ENCODE results near the gene TOR1A.

Gene TOR1A

DNA sequence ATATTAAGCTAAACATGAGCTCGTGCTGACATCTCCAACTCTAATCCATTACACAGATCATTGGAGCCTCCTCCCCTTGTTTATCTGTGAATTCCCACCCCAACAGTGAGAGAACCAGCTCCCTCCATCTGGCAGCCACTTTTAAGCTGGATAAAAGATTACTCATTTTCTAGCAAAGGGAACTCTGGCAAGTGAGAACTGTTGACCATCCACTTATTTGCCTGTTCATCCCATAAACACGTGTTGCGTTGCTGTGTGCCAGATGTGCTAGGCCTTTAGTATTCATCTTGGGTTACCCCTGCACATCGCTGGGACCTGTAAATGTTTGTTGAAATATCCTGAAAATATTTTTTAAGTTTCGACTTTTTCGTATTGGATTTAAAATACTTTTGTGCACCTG, 2.4 kb upstream of the TOR1A start:
- TF ChIP-seq, protein P1, sequence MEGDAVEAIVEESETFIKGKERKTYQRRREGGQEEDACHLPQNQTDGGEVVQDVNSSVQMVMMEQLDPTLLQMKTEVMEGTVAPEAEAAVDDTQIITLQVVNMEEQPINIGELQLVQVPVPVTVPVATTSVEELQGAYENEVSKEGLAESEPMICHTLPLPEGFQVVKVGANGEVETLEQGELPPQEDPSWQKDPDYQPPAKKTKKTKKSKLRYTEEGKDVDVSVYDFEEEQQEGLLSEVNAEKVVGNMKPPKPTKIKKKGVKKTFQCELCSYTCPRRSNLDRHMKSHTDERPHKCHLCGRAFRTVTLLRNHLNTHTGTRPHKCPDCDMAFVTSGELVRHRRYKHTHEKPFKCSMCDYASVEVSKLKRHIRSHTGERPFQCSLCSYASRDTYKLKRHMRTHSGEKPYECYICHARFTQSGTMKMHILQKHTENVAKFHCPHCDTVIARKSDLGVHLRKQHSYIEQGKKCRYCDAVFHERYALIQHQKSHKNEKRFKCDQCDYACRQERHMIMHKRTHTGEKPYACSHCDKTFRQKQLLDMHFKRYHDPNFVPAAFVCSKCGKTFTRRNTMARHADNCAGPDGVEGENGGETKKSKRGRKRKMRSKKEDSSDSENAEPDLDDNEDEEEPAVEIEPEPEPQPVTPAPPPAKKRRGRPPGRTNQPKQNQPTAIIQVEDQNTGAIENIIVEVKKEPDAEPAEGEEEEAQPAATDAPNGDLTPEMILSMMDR (IDR thresholded peaks at IDR 0.05; ENCODE audit: borderline replicate concordance, control extremely low read depth, extremely low read depth, insufficient read depth, missing control alignments): no peak
- DNase-seq (ENCODE audit: low spot score): no peak
- in situ Hi-C loops (cut with MboI; ENCODE audit: low sequenced_read_pairs, unreplicated experiment): no loop called here

DNA sequence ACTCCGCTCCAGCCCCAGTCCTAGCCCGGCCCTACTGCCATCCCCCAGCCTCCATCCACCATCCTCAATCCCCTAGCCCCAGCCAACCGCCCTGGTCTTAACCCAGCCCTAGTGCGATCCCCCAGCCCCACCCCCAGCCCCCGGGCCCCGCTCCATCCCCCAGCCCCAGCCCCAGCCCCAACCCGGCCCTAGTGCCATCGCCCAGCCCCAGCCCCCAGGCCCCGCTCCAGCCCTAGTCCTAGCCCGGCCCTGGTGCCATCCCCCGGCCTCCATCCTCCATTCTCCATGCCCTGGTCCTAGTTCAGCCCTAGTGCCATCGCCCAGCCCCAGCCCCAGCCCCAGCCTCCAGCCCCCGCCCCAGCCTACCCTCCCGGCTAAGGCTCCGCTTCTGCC, 398 bp downstream of the TOR1A start:
- in situ Hi-C loops (cut with MboI; ENCODE audit: low sequenced_read_pairs, unreplicated experiment): no loop called here
- no peak for DNase-seq (ENCODE audit: low spot score)
- TF ChIP-seq, protein P1 (IDR thresholded peaks at IDR 0.05; ENCODE audit: borderline replicate concordance, control extremely low read depth, extremely low read depth, insufficient read depth, missing control alignments): no peak

DNA sequence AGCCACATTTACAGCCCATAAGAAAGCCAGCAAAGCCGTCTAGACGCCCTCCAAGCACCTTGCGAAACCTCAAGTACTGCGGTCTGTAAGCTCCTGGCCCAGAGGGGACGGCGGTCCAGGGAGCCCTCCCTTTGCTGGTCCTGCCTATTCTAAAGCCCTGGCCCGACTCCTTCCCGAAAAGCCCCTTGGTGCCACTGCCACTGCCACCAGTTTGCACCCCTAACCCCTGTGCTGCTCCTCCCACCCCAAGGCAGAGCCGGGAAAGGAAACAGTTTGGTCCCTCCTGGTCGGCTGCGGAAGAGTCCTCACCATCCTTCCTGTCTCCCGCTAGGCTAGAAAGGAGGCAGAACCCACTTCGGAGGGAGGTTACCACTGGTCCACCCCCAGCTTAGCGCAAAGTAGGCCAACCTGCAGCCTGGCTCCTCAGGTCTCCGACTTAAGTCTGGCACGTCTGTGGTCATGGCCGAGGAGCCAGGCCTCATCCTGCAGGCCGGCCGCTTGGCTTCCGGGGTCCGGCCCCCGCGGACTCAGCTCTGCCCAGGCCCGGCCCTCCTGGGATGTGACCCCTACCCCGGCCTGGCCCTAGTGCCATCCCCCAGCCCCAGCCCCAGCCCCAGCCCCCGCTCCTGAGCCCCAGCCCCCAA, 916 bp downstream of the TOR1A start:
- TF ChIP-seq, protein P1 (IDR thresholded peaks at IDR 0.05; ENCODE audit: borderline replicate concordance, control extremely low read depth, extremely low read depth, insufficient read depth, missing control alignments): no peak
- DNase-seq (ENCODE audit: low spot score): peak; percentile 58
- in situ Hi-C loops (cut with MboI; ENCODE audit: low sequenced_read_pairs, unreplicated experiment): no loop called here

DNA sequence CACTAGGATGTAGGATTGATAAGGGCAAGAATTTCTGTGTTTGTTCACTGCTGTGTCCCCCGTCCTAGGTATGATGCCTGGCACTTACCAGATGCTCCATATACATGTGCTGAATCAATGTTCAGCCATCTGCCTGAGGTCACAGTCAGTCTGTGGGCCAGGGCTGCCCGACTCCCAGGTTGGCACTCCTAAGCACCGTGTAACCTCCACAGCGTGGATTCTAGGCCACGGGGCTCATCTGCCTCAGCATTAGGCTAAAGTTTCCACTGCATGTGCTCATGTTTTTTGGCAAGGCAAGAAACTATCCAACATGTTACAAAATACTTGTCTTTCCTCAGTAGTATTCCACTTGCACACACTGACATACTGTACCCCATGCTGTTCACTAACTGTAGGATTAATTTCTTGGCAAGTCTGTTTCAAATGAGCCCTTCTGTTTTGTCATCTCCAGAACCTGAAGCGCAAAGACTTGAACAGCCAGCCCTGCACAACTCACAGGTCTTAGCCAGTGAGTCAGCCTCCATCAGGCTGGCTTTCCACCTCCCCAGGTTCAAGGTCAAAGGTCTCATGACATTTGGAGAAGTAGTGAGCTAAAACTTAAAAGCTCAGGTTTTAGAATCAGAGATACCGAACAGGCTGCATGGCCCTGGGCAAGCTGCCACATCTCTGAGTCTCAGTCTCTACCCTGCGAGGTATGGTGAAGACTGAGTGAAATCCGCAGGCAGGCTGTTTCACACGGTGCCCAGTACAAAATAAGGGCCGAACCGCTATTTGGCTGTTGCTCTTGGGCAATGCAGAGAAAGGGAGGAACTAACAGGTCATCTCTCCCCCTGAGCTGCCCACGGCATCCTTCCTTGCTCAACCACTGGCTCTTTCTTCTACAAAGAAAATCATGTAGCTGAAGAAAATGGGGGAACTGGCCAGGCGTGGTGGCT, 7.2 kb downstream of the TOR1A start:
- in situ Hi-C loops (cut with MboI; ENCODE audit: low sequenced_read_pairs, unreplicated experiment): no loop called here
- TF ChIP-seq, protein P1 (IDR thresholded peaks at IDR 0.05; ENCODE audit: borderline replicate concordance, control extremely low read depth, extremely low read depth, insufficient read depth, missing control alignments): no peak
- no peak for DNase-seq (ENCODE audit: low spot score)

DNA sequence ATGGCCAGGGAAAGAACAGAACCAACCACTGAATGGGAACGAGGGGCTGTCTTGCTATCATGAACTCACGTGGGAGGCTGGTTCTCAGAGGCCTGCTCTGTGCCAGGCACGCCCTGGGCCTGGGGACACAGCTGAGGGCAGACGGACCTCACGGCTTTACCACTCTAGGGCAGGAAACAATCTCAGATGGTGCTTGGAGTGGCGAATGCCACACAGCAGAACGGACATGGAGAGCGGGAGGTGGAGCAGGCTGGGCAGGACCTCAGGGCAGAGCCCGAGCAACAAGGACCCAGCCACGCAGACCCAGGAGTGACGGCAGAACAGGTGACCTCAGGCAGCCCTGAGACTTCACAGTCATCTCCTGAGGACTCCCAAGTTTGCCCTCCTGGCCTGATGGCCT, 8.7 kb downstream of the TOR1A start:
- DNase-seq (ENCODE audit: low spot score): no peak
- TF ChIP-seq, protein P1 (IDR thresholded peaks at IDR 0.05; ENCODE audit: borderline replicate concordance, control extremely low read depth, extremely low read depth, insufficient read depth, missing control alignments): no peak
- in situ Hi-C loops (cut with MboI; ENCODE audit: low sequenced_read_pairs, unreplicated experiment): no loop called here

DNA sequence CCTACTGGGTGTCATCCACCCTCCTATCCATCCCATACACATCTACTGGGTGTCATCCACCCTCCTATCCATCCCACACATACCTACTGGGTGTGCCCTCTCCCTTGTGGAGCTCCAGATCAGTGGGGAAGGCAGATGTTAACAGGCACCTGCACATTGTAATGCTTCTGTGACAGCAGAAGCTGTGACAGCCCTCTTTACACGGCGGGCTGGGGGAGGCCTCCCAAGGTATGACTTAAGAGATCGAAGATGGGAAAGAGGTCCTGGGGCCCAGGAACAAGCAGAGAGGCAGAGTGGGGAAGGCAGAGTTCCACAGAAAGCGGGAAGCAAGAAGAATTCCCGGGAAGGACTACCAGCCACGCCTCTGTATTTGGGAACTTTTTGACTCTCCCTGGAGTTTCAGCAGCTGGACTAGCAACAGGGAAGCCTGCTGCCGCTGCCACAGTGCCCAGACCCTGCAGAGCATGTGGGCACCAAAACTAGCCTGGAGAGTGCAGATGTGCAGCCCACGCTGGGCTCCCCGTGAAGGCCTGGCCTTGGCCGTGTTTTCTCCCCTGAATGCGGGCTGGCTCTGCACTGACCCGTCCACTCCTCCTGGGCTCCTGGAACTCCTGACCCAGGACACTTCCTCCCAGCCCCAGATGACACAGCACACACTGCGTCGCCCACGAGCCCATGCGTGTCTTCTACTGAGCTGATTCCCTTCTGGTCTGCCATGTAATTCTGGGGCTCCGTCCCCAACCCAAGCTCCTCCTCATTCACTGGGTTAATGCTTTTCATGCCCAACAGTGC, 9.3 kb downstream of the TOR1A start:
- TF ChIP-seq, protein P1 (IDR thresholded peaks at IDR 0.05; ENCODE audit: borderline replicate concordance, control extremely low read depth, extremely low read depth, insufficient read depth, missing control alignments): no peak
- in situ Hi-C loops (cut with MboI; ENCODE audit: low sequenced_read_pairs, unreplicated experiment): no loop called here
- DNase-seq (ENCODE audit: low spot score): no peak
